OCI-LY1 (cell line): ENCODE results near the gene TFDP2.

Experiments
- EZH2 ChIP-seq: fragments of 200-600 bp; sonication (generic), shearing (Covaris generic); IDR thresholded peaks from 2 replicates; pipeline ENCODE4 v1.8.0; 2017; ENCODE audit warnings: borderline replicate concordance, mixed run types, mild to moderate bottlenecking, antibody characterized with exemption, low read length, moderate library complexity, mixed read lengths
- TF ChIP-seq, protein P1 (sequence below): fragments of 200-600 bp; sonication (generic), shearing (Covaris generic); IDR thresholded peaks from 2 replicates; pipeline ENCODE4 v1.5.1; 2017; ENCODE audit warnings: mild to moderate bottlenecking, antibody characterized with exemption, low read length, moderate library complexity, mixed read lengths

DNA sequence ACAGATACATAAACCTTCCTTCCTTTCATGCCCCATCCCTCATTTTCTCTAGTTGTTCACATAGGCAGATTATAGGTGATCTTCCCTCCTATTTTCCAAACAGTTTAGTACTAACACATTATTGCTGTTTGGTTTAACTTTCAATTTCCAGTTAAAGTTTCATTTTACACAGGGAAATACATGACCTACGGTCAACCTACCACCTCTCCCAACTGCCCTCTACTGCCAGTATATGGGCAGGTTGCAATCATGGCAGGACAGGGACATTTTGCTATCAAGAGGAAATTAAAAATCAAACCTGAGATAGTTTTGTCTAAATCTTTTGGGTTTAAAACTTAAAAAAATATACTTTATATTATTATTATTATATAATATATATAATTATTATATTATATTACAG is 26.1 kb upstream of the TFDP2 start:
- TF ChIP-seq, protein P1, sequence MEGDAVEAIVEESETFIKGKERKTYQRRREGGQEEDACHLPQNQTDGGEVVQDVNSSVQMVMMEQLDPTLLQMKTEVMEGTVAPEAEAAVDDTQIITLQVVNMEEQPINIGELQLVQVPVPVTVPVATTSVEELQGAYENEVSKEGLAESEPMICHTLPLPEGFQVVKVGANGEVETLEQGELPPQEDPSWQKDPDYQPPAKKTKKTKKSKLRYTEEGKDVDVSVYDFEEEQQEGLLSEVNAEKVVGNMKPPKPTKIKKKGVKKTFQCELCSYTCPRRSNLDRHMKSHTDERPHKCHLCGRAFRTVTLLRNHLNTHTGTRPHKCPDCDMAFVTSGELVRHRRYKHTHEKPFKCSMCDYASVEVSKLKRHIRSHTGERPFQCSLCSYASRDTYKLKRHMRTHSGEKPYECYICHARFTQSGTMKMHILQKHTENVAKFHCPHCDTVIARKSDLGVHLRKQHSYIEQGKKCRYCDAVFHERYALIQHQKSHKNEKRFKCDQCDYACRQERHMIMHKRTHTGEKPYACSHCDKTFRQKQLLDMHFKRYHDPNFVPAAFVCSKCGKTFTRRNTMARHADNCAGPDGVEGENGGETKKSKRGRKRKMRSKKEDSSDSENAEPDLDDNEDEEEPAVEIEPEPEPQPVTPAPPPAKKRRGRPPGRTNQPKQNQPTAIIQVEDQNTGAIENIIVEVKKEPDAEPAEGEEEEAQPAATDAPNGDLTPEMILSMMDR: peak; percentile 19; the same call in 1 of the 2 replicates
- TF ChIP-seq EZH2: no peak
